GM12874 (cell line): ENCODE results near the gene GID4.

Source experiments
- CTCF ChIP-seq: IDR thresholded peaks from 2 replicates; pipeline ENCODE4 v1.5.1; 2011; ENCODE audit warnings: low read depth, mild to moderate bottlenecking, control low read depth, low read length, moderate library complexity; ENCODE audit not compliant: insufficient read depth

Gene GID4

GRCh38 chr17:18093616-18094408 is 54.6 kb downstream of the GID4 start:
- peak; percentile 16; the same call in 1 of the 2 replicates for TF ChIP-seq CTCF

GRCh38 chr17:18094409-18094807 is 55.2 kb downstream of the GID4 start:
- no peak for TF ChIP-seq CTCF

GRCh38 chr17:18099516-18099915 is 60.3 kb downstream of the GID4 start:
- no peak for TF ChIP-seq CTCF

- no peak for TF ChIP-seq CTCF
These were observed 61.4 kb downstream of the GID4 start for GRCh38 chr17:18100616-18101015.

GRCh38 chr17:18101828-18102227 is 62.6 kb downstream of the GID4 start:
- no peak for TF ChIP-seq CTCF

- TF ChIP-seq CTCF, result no peak
These were observed 63.4 kb downstream of the GID4 start for GRCh38 chr17:18102640-18103039.

- TF ChIP-seq CTCF, result no peak
These were observed 65.8 kb downstream of the GID4 start for GRCh38 chr17:18105027-18105426.
